DMS114 treated with DMSO at 0.1 percent for 48 hours (cell line): ENCODE results near the gene VIPR2.
"Not testable (repeated sequence)": the region's sequence is repeated elsewhere in the genome, so short reads cannot be mapped to it uniquely, and the experiment has no call there.

Experiments used
- DNase-seq: peaks from one replicate; lab custom pipeline; 2025; ENCODE audit not compliant: unreplicated experiment; lab: John Stamatoyannopoulos, UW

VIPR2 gene, protein sequence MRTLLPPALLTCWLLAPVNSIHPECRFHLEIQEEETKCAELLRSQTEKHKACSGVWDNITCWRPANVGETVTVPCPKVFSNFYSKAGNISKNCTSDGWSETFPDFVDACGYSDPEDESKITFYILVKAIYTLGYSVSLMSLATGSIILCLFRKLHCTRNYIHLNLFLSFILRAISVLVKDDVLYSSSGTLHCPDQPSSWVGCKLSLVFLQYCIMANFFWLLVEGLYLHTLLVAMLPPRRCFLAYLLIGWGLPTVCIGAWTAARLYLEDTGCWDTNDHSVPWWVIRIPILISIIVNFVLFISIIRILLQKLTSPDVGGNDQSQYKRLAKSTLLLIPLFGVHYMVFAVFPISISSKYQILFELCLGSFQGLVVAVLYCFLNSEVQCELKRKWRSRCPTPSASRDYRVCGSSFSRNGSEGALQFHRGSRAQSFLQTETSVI

DNA sequence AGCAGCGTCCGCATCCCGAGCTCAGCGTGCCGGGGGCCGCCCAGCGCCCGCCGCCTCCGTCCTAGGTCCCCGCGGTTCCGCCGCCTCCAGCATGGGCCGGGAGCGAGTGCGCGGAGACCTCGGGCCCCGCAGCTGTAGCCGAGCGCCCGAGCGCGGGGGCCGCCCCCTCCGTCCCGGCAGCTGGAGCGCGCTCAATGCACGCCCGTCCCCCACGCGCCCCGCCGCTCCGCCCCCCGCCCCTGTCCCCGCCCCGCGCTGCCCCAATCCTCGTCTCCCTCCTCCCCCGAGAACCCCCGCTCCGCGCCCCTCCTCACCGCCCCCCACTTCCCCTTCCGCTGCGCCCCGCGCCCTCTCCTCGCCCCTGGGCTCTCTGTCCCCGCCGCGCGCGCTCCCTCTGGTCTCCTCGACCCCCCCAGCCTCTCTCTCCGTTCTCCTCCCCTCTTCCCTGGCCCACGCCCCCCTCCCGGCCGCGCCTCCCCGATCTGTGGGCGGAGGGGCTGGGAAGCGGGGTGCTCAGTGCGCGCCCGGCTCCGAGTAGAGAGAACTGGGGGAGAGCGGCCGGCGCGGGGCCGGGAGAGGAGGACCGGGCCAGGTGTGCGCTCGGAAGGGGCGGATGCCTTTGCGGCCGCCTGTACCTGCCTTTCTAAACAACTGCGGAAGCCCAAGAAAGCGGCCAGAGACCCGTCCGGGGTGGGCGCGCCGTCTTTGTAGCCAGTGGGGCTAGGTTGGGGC, at the start of gene VIPR2:
VIPR2 (minus strand) TSS at position 110 of the 732 bp plus-strand sequence; CDS start at position 14, 96 bp downstream.
- DNase-seq, result no peak

DNA sequence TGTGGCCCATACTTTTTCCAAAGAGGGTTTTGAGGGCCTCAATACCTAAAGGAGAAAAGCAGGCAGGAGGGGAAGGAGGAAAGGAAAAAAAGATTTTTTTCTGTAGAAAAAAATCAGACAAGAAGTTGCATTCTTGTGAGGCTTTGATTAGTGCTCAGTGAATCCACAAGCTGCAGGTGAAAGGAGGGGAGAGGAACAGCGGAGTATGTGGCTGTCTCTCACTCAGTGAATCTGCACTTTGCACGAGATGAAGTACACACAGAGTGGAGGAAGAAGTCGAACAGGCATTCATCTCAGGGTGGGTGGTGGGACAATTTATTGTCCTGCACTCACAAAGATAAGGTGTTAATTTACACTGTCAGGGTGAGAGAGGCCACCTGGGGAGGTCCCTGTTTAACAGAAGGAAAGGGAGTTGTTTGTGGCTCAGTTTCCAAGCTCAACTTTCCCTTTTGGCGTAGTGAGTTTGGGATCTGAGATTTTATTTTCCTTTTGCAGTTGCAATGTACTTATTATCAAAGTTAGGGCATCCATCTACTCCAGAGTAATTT, 49.0 kb upstream of the VIPR2 start:
- no peak for DNase-seq

DNA sequence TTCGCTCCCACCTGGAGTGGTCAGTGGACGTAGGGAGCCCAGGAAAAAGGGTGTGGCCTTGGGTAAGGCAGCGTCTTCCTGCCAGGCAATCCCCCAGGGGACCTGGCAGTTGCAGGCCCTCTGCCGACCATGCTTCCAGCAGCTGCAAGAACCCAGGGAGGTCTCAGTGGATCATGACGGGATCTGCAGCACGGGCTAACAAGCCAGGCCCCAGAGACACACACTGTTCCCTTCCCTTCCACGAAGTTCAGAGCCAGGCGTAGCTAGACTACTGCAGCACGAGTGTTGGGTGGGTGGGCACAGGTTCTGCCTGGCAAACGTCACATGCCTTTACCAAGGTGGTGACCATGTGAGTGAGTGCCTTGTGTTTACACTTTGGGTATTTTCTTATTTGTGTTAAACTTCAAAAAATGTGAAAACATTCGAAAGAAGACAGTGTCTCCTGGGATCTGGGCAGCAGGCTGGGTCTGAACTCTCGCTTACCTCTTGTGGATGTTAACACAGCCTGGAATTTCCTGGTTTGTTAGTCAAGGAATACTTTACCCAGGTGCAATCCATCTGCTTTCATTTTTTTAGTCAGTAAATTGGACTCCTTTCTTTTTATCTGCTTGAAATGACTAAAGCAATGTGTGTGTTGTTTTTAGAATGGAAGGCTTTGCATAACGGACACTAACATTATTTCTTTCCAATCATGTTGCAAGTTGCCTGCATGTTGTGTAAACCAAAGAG, 48.2 kb upstream of the VIPR2 start:
- DNase-seq, result no peak

DNA sequence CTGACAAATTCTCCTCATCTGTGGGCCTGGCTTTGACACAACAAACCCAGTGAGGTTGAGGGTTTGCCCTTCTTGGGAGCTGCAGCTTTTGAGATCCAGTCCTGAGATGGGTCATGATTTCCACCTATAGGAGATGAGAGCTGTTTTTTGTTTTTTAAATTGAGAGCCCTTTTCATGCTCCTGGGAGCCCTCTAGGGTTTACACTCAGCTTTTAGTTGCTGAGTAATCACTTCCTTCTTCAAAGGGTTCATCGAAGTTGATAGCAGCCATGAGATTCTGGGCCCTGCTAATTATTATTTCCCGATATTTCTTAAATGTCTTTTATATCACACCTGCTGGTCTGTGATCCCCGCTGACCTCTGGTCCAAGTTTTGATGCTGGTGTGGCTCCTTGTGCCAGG, 47.3 kb upstream of the VIPR2 start:
- DNase-seq, result no peak

DNA sequence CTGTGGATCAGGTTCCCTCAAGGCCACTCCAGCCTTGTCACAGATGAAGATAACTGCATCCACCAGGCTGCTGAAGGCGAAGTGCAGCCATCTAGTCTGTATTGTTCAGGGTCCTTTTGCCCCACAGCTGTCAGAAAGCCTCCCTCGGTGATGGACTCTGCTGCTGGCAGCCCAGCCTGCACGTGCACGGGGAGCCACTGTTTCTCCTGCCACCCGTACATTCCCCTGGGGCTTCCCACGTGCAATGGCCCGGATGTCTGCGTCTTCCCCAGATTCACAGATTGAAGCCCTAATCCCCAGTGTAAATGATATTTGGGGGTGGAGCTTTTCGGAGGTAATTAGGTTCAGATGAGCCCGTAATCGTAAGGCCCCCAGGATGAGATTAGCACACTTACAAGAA, 46.6 kb upstream of the VIPR2 start:
- no peak for DNase-seq

DNA sequence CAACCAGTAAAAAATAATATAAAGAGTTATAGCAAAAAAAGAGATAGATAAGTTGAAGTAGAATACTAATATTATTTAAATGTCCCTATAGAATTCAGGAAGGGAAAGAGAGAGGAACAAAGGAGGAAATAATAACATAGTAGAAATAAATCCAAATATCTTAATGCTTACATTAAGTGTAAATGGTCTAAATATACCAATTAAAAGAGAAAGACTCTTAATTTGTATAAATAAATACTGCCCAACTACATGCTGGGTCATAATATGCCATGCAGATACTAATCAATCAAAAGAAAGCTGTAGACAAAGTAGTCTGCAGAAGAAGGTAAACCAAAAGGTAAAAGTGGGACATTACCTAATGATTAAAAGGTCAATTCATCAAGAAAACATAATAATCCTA, 43.3 kb upstream of the VIPR2 start:
- no peak for DNase-seq

DNA sequence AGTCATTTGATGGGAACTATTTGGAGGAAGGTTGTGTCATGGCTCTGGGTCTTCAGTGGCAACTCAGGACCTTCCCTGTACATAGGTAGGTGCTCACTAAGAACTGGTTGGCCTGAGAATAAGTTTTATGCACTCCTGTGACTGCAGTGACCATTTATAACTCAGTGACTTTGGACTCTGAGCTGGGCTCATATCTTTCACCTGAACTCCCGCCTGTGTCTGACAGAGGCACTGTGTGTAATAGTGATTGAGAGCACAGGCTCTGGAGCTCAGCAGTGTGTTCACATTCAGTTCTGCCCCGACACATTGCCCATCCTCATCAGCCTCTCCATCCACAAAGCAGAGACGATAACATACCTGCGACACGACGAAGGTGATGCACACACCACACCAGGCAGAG, 34.6 kb upstream of the VIPR2 start:
- DNase-seq, result no peak

DNA sequence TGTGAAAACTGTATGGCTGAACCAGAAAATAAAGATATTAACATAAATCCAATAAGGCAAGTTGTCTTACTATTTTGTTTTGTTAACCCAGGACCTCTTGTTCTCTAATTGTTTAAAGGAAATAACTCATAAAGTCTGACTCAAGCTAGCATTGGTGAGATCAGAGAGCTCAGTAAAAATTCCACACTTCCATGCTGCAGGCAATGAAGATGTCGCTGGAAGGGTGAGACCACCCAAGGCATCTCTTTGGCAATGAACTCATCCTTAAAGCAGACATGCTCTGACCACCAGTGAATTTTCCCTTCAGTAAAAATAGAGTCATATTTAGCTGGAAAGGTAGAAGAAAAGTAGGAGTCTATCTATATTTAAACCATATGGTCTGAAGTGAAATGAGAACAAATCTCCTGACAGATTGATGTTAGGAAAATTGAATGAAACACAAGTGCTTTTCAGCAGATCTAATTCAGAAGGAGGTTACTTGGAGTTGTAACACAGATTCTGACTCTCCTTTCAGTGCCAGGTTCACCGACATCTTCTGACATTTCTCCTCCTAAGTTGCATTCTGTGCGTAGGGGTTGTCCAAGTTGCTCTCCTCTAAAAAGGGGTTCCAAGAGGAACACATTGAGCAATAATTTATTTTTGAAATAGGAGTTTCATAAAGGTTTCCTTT, 32.8 kb upstream of the VIPR2 start:
- DNase-seq, result no peak

DNA sequence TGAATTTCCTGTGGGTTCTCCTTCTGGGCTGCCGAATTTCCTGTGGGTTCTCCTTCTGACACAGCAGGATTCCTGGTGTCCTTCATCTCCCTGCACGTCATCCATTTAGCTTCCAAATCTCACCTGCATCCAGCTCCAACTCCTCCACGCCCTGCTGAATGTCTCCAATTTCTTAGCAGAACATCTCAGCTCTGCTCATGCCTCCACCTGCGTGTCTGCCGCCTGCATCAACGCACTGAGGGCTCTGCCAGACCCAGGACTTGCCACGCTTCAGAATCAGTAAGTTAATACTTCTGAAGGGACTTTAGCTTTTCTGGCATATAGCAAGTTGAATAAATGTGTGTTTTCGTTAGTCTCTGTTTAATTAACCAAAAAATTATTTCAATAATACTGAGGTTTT, 31.1 kb upstream of the VIPR2 start:
- DNase-seq, result no peak

DNA sequence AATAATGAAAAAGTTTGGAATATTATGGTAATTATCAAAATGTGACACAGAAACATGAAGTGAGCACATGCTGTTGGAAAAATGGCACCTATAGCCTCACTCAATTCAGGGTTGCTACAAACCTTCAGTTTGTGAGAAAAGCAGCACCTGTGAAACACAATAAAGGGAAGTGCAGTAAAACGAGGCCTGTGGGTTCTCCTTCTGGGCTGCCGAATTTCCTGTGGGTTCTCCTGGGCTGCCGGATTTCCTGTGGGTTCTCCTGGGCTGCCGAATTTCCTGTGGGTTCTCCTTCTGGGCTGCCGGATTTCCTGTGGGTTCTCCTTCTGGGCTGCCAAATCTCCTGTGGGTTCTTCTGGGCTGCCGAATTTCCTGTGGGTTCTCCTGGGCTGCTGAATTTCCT, 30.4 kb upstream of the VIPR2 start:
- not testable (repeated sequence) for DNase-seq

DNA sequence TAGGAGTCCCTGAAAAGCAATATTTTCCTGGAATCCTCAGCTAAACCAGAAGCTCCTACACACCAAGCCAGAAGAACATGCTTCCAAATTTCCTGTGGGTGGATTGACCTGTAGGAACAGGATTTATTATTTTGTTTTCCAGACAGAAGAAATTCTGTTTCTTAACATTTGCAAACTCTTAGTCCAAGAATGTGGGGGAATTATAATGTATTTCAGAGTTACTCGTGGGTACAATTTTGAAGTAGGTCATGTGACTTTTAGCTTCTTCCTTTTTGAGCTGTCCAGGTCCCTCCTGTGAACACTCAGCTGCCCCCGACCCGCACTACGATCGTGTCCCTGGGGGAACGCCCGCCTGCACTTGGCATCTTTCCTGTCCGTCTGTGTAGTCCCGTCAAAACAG, 27.7 kb upstream of the VIPR2 start:
- DNase-seq, result no peak

DNA sequence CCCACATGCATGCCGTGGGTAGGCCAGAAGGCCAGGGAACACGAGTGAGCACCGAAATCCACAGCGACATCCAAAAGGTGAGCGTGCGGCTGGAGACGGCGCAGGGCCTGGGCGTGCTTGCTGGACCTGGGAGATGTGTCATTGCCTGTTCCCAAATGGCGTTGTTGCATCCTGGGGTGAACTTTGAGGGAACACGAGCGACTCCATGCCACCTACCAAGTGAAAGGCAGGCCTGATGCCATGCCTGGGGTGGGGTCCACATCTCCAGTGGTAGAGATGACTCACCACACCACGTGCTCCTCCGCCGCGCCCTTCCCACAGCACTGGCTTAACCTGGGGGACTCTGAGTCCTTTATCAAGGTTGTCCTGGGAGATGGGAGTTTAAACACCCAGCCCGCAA, 24.7 kb upstream of the VIPR2 start:
- DNase-seq, result no peak

DNA sequence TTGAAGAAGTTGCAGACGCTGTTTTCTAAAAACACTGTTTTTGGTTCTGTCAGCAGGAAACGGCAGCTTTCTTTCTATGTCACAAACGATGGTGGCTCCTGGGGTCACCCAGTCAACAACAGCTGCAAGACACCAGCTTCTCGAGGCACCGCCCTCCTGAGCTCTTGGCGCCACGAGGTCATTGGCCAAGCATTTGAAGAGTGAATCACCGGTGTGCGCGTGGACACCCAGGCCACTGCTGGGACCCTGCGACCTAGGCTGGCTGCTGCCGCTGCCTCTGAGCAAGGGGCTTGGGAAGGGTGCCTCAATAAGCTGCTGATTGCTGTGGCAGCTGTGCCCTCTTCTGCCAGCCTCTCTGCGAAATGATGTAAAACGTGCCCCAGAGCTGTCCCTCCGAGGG, 22.5 kb upstream of the VIPR2 start:
- DNase-seq, result no peak

DNA sequence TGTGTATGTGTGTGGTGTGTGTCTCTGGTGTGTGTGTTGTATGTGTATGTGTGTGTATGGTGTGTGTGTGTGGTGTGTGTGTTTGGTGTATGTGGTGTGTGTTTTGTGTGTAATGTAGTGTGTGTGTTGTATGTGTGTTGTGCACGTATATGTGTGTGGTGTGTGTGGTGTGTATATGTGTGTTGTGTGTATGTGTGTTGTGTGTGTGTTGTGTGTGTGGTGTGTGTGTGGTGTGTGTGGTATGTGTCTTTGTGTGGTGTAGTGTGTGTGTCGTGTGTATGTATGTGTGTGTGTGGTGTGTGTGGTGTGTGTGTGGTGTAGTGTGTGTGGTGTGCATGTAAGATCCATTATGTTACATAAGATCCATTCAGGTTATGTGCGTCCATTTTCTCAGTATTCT, 21.9 kb upstream of the VIPR2 start:
- no peak for DNase-seq

DNA sequence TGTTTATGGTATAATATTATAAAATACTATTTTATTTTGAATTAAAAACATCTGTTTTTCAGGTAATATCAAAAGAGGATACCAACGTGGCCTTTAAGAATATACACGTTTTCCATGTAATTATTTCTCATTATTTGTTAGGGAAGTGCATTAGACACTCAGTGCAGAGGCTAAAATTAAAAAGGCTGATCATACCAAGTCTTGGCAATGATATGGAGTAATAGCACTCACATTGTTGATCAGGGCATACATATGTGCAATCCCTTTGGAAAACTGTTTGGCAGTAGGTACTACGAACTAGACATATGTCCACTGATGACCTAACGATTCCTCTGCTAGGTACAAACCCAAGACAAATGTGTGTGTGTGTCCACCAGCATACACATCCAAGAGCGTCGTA, 20.7 kb upstream of the VIPR2 start:
- no peak for DNase-seq

DNA sequence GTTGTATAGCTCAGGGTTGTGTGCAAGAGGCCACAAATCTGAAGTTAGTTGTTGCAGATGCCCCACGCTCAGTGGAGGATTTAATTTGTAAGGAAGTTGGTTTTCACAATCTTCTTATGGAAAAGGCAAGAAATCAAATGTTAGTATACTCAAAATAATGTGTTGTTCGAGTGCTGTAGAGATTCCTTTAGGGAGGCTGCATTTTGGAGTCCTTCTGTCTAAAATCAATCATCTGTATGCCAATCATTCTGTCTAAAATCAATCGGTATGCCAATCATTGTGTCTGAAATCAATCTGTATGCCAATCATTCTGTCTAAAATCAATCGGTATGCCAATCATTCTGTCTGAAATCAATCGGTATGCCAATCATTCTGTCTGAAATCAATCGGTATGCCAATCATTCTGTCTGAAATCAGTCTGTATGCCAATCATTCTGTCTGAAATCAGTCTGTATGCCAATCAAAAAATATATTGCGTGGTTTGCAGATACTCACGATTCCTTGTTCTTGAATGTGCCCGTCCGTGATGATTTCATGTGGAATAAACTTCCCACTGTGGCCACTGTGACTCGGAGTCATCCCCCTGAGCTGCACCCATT, 19.1 kb upstream of the VIPR2 start:
- DNase-seq, result not testable (repeated sequence)

DNA sequence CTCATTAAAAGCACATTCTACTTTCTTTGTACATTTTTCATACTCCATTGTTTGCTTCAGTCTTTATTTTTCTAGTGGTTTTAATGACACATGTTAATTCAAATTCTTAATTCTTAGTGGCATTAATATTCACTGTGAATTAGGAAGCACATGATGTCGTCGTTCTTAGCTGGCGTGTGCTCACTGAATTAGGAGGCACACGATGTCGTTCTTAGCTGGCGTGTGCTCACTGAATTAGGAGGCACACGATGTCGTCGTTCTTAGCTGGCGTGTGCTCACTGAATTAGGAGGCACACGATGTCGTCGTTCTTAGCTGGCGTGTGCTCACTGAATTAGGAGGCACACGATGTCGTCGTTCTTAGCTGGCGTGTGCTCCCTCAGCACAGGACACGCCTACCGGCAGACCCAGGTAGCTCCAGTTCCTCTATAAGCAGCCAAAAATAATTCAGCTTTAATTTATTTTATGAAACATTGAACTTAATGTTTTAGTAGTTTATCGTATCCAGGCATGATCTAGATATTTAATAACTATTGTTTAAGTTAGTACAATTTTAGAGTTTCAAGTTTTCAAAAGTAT, 17.5 kb upstream of the VIPR2 start:
- not testable (repeated sequence) for DNase-seq

DNA sequence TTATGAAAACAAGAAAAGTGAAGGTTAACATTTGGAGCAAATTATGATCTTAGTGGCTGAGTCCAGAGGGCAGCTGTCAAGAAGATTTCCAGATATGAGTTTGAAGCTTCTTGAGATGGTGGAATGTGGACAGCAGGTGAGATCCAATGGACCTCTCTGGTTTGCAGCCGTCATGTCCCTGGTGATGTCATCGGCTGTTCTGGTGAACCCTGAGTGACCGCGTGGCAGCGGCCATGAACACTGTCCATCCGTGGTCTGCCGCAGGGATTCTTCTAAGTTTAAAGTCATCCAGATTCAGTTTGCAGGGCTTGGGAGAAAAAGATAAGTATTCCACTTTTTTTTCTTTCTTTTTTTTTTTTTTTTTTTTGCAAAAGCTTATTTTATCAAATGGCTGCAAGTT, 15.8 kb upstream of the VIPR2 start:
- DNase-seq, result no peak

DNA sequence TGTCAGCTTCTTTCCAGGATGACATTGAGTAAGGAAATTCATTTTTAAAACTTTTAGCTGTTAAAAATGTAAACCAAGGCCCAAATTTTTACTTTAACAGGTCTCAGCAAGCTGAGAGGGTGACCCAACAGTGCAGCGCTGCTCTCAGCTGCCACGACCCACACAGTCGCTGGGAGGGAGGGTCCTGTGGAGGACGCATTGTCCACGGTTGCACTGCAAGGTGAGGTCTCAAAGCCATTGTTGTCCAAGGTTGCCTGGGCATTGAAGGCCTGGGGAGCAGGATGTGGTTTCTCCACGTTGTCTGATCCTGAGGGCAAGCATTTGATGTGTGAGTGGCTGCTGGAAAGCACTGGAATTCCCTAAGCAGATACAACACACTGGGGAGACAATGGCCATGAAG, 15.1 kb upstream of the VIPR2 start:
- DNase-seq, result no peak

DNA sequence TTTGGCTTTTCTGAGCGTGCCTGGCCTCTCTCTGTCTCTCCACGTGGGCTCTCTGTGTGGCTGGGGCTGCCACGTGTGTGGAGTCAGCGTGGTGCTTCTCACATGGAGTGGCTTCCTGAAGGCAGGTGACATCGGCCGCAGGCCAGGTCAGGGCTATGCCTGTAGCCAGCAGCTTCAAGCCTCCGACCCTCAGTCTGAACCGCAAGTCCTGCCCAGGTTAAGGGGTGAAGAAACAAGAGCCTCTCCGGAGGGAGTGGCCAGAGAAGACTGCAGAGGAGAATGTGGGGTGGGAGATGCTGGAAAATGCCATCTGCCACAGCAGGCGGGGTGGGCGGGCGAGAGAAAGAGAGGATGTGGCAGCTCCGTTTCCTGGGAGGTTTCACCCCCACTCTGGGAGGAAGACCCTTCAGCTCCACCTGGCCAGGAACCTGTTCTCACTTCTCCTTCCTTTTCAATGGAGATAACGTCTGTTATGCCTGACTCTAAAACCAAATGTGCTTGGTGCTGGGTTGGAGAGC, 14.3 kb upstream of the VIPR2 start:
- no peak for DNase-seq
